NCI-H2196 treated with DMSO at 0.1 percent for 48 hours (cell line): ENCODE measurements around the gene CALR.
"Not testable (repeated sequence)": the region's sequence is repeated elsewhere in the genome, so short reads cannot be mapped to it uniquely, and the experiment has no call there.

ENCODE experiments used
- DNase-seq: peaks from one replicate; lab custom pipeline; 2025; ENCODE audit not compliant: unreplicated experiment; lab: John Stamatoyannopoulos, UW

Gene CALR

GRCh38 chr19:12952488-12953137 is 14.2 kb downstream of the CALR start:
- no peak for DNase-seq

- no peak for DNase-seq
Measured at GRCh38 chr19:12953138-12953798, 14.9 kb downstream of the CALR start.

- DNase-seq, result no peak
Measured at GRCh38 chr19:12953799-12954611, 15.6 kb downstream of the CALR start.

GRCh38 chr19:12954612-12954962 is 16.2 kb downstream of the CALR start:
- DNase-seq, result no peak

DNA sequence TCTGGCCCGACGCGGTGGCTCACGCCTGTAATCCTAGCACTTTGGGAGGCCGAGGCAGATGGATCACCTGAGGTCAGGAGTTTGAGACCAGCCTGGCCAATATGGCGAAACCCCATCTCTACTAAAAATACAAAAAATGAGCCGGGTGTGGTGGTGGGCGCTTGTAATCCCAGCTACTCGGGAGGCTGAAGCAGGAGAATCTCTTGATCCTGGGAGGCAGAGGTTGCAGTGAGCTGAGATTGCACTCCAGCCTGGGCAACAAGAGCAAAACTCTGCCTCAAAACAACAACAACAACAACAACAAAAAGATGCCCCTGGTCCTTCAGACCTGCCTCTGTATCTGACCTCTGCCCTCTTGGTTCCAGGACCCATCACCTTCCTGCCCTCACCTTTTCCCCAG is 17.2 kb downstream of the CALR start:
- DNase-seq, result not testable (repeated sequence)

- DNase-seq, result no peak
Measured at GRCh38 chr19:12955996-12956395, 17.6 kb downstream of the CALR start.

DNA sequence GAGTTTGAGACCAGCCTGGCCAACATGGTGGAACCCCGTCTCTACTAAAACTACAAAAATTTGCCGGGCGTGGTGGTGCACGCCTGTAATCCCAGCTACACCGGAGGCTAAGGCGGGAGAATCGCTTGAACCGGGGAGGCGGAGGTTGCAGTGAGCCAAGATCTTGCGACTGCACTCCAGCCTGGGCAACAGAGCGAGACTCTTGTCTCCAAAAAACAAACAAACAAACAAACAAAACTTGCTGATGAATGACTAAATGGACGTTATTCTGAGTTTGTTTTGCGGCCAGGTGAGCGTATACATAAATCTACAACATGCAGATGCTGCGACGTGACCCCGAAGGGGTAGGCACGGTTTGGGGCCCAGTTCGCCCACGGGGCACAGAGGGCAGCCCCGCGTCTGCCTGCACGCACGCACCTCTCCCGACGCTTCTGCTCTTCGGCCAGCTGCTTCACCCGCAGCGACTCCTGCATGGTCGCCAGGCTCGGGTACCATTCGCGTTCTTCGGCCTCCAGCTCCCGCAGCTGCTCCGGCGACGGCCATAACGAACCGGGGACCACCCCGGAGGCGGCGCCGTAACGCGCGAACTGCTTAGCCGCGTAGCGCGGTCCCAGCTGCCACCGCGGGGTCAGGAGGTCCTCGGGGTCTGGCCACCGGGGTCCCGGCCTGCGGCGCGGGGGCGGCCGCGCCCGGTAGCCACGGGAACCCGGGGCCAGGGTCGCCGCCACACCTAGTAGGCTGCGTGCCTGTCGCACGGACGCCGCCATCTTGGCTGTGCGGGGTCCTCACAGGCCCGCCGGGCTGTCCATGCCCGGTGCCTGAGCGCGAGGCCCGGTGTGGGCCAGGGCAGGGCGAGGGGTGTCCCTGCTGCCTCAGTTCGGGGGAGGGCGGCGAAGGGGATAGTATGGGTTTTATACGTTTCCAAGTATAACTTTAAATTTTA is 18.3 kb downstream of the CALR start, which contains the start of gene GADD45GIP1:
TSS of gene GADD45GIP1 (minus strand) at position 778 of the 943 bp plus-strand sequence. CDS start at position 767, 11 bp downstream.
- peak; percentile 62 for DNase-seq

DNA sequence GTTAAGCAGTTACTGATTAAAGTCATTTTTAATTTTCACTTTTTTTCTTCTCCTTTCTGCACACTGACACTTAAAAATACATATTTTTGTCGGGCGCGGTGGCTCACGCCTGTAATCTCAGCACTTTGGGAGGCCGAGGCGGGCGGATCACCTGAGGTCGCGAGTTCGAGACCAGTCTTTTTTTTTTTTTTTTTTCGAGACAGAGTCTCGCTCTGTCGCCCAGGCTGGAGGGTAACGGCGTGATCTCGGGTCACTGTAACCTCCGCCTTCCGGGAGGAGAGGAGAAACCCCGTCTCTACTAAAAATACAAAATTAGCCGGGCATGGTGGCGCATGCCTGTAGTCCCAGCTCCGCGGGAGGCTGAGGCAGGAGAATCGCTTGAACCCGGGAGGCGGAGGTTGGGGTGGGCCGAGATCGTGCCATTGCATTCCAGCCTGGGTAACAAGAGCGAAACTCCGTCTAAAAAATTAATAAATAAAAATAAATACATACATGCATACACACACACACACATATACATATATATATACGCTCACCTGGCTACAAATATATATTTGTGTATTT is 19.1 kb downstream of the CALR start:
- DNase-seq, result not testable (repeated sequence)

DNA sequence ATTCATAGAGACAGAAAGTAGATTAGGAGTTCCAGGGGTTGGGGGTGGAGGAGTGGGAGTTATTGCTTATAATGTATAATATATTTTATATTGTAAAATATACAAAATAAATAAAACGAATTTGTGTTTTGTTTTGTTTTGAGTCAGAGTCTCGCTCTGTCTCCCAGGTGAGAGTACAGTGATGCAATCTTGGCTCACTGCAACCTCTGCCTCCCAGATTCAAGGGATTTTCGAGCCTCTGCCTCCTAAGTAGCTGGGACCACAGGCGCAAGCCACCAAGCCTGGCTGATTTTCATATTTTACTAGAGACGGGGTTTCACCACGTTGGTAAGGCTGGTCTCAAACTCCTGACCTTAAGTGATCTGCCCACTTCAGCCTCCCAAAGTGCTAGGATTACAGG is 21.1 kb downstream of the CALR start:
- DNase-seq, result no peak

- DNase-seq, result peak; percentile 62
Measured at GRCh38 chr19:12965017-12965811, 26.8 kb downstream of the CALR start.

DNA sequence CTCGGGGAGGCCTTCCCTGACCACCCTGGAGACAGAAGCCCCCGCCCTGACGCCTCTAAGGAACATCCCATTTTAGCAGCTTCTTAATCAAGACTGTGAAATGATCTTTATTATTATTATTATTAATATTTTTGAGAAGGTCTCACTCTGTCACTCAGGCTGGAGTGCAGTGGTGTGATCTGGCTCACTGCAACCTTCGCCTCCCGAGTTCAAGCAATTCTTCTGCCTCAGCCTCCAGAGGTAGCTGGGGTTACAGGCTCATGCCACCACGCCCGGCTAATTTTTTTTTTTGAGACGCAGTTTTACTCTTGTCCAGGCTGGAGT is 27.4 kb downstream of the CALR start:
- no peak for DNase-seq

DNA sequence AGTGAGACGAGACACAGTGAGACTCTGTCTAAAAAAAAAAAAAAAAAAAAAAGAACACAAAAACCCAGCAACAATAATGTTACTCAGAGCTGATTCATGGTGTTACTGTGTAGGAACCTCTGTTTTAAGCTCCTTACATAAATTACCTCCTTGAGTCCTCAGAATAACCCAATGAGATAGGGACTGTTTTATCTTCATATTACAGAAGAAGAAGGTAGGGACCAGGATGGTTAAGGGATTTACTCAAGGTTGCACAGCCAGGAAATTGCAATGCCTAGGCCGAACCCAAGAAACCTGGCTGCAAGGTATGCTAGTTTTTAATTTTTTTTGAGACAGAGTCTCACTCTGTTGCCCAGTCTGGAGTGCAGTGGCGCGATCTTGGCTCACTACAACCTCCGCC is 29.5 kb downstream of the CALR start:
- DNase-seq, result no peak

- DNase-seq, result no peak
Measured at GRCh38 chr19:12969292-12969988, 31.0 kb downstream of the CALR start, which contains the start of gene DAND5. DAND5 (plus strand) TSS chr19:12969576; CDS start chr19:12969661, 85 bp downstream.

GRCh38 chr19:12970070-12970820 is 31.8 kb downstream of the CALR start:
- no peak for DNase-seq

- DNase-seq, result no peak
Measured at GRCh38 chr19:12973236-12973635, 34.8 kb downstream of the CALR start.

GRCh38 chr19:12974301-12975220 is 36.2 kb downstream of the CALR start:
- no peak for DNase-seq

GRCh38 chr19:12975221-12975741 is 36.9 kb downstream of the CALR start:
- DNase-seq, result no peak
